T-helper 9 cell (primary cell): ENCODE data around the gene B4GALT5.
"Not testable (repeated sequence)": the region's sequence is repeated elsewhere in the genome, so short reads cannot be mapped to it uniquely, and the experiment has no call there.

Experiments used
- DNase-seq: peaks from one replicate; pipeline ENCODE4 v3.0.0-alpha.2; 2020

The B4GALT5 gene

DNA sequence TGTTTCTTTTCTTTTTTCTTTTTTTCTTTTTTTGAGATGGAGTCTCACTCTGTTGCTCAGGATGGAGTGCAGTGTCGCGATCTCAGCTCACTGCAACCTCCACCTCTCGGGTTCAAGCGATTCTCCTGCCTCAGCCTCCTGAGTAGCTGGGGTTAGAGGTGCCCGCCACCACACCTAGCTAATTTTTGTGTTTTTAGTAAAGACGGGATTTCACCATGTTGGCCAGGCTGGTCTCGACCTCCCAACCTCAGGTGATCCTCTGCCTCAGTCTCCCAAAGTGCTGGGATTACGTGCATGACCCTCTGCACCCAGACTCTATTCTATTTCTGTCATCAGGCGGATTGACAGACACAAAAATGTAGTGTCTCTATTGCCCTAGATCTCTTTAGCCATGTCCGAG is 88.7 kb downstream of the B4GALT5 start:
- DNase-seq, result not testable (repeated sequence)

GRCh38 chr20:49624317-49624716 is 89.4 kb downstream of the B4GALT5 start:
- no peak for DNase-seq

DNA sequence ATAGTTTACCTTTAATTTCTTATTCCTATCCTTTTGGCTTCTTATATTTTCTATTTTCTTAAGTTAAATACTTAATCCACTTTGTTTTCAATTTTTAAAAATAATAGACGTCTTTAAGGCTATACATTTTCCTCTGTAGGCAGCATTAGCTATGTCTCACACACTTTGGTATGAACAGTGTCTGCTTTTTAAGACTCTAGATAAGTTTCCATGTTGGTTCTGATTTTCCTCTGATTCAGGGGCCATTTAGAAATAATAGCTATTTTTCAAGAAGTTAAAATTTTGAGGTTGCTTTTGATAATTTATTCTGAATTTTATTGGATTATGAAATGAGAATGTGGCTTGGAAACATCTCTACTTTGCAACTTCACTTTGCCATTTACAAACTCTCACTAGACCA is 91.4 kb downstream of the B4GALT5 start:
- DNase-seq, result no peak

DNA sequence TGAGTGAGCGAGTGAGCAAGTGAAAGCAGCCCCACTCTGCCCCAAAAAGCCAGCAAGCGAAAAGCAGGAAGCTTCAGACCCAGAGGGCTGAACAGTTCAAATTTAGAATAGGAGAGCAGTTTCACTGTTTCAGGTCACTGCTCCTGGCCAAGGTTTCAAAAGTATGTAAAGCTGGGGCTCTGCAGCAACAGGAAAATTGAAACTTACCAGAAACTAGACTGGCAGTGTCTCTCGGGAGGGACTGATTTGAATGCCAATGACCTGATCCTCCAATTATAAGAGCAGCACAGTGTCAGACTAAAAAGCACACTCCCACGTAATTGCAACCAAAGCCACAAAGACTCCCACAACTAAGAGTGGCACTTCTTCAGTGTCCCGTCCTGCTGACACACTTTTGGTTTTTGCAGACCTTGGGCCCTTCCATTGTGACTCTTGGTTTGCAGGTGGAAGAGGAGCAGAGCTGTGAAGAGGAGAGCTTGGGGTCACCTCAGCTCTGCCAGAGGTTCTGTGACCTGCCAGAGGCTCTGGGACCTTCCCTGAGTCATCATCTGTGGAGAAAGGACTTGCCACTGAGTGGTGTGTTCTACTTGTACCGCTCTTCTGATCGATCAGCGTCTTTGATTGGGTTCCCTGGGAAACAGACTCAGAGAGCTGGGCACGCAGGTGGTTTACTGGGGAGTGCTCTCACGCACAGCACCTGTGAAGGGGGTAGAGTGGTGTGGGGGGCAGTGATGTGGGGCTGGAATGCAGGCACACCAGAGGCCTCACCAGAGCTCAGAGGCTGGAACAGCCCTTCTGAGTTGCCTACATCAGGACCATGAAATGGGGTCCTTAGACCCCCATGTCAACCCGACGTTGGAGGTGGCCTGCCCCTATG is 93.1 kb downstream of the B4GALT5 start:
- no peak for DNase-seq

- no peak for DNase-seq
These were observed 94.3 kb downstream of the B4GALT5 start for GRCh38 chr20:49619113-49620048.

GRCh38 chr20:49618289-49618688 is 95.4 kb downstream of the B4GALT5 start:
- no peak for DNase-seq

DNA sequence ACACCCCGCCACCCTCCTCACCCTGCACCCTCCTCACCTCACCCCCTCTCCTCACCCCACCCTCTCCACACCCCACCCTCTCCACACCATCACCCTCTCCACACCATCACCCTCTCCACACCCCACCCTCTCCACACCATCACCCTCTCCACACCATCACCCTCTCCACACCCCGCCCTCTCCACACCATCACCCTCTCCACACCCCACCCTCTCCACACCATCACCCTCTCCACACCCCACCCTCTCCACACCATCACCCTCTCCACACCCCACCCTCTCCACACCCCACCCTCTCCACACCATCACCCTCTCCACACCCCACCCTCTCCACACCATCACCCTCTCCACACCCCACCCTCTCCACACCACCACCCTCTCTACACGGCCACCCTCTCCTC is 96.3 kb downstream of the B4GALT5 start:
- DNase-seq, result not testable (repeated sequence)

GRCh38 chr20:49616154-49617007 is 97.3 kb downstream of the B4GALT5 start:
- no peak for DNase-seq

GRCh38 chr20:49615401-49616153 is 98.1 kb downstream of the B4GALT5 start:
- DNase-seq, result no peak

- not testable (repeated sequence) for DNase-seq
These were observed 98.7 kb downstream of the B4GALT5 start for GRCh38 chr20:49615051-49615400.

GRCh38 chr20:49614338-49615050 is 99.2 kb downstream of the B4GALT5 start:
- DNase-seq, result no peak

GRCh38 chr20:49612127-49612738 is 101.4 kb downstream of the B4GALT5 start:
- DNase-seq, result no peak

GRCh38 chr20:49611539-49612126 is 102.0 kb downstream of the B4GALT5 start:
- not testable (repeated sequence) for DNase-seq

DNA sequence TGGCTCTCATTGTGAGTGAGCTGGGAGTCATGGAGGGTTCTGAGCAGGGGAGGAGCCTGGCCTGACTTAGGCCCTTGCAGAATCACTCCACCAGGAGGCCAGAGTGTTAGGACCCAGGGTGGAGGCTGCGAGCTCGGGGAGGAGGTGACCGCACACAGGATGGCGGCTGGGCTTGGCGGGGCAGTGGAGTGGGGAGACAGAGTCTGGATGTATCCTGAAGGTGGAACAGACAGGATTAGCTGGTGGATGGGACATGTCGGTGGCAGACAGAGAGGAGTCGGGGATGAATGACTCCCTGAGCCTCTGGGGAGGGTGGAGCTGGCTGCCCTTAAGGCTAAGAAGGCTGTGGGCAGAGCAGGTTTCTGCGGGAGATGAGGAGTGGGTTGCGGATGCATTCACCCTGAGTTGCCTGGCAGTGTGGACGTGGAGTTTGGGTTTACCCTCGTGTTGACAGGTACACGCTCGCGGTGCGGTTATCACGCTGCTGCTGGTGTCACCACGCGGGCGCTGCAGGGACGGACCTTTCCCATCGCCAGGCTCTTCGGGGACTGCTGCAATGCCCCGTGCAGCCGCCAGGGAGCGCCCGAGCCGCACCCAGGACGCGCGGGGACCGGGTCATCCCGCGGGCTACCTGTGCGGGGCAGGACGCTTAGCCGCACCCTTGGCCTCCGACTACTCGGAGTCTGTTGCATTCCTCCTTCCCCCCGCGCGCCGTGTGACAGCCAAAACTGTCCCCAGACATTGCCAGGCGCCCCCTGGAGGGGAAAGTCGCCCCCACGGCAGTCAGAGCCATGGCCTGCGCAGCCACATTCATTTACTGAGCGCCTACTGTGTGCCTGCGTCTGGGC is 102.8 kb downstream of the B4GALT5 start:
- DNase-seq, result peak; percentile 64

- peak; percentile 67 for DNase-seq
These were observed 104.7 kb downstream of the B4GALT5 start for GRCh38 chr20:49608752-49609670.

DNA sequence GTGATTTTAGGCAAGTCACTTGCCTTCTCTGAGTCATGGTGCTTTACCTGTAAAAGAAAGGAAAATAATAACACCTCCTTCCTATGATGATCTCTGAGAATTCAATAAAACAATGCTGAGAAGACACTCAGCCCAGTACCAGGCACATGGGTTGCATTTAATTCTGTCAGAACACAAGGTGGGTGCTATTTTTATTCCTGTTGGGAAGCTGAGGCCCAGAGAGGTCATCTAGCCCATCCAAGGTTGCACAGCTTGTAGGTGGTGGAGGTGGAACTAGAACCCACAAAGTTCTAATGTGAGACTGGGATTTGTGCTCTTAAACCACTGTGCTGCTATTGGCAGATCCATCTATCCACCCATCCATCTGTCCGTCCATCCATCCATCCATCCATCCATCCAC is 106.1 kb downstream of the B4GALT5 start:
- no peak for DNase-seq

- no peak for DNase-seq
These were observed 110.5 kb downstream of the B4GALT5 start for GRCh38 chr20:49603209-49603627.
